Brain microvascular endothelial cell (primary cell): ENCODE measurements around the gene PIK3R6.

Source experiments
- DNase-seq: peaks from one replicate; pipeline ENCODE4 v3.0.0-alpha.2; 2020
- H3K27ac ChIP-seq: fragments of 250-450 bp; sonication (Bioruptor Pico); 2 replicates; pipeline ENCODE4 v1.5.1; 2020; ENCODE audit warnings: mild to moderate bottlenecking, moderate library complexity
- H3K27me3 ChIP-seq: fragments of 250-450 bp; sonication (Bioruptor Pico); replicated peaks from 2 replicates; pipeline ENCODE4 v1.5.1; 2020; ENCODE audit warnings: mild to moderate bottlenecking
- H3K36me3 ChIP-seq: fragments of 250-450 bp; sonication (Bioruptor Pico); replicated peaks from 2 replicates; pipeline ENCODE4 v1.5.1; 2020; ENCODE audit warnings: mild to moderate bottlenecking
- H3K4me3 ChIP-seq: 2 replicates; pipeline ENCODE4 v1.5.1; 2011; ENCODE audit warnings: low read depth, mild to moderate bottlenecking, control low read depth, low read length, moderate library complexity
- CTCF ChIP-seq: IDR thresholded peaks from 2 replicates; pipeline ENCODE4 v1.5.1; 2011; ENCODE audit warnings: low read depth, mild to moderate bottlenecking, moderate library complexity, low read length, control low read depth, inconsistent platforms; ENCODE audit errors: missing control alignments
- in situ Hi-C: cut with HindIII; loops from 2 replicates; pipeline ENCODE4 v1.10.0; 2017; ENCODE audit warnings: low sequenced_read_pairs, low pct_ligation_motif_present

Gene PIK3R6

DNA sequence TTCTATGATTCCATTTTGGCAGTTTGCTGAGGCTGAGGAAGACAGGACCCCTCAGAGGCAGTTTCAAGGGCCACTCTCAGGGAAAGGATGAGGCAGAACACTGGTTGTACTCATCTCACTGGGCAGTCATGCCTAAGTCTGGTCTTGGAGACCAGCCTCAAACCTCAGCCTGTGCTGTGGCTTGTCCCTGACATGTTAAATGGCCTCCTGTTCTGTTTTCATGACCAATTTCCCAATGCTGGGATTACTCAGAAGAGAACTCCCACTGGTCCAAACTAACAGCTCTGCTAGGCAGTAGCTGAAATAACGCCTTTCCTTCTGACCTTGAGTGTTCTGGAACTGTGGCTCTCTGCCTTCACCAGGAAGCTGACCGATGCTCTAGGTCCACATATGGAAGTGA, 100.7 kb downstream of the PIK3R6 start:
- TF ChIP-seq CTCF = no peak
- in situ Hi-C loops = no loop called here
- Histone ChIP-seq H3K27me3 (no peaks in the 10 kb centered on the region), H3K36me3 (no peaks in the 10 kb centered on the region), H3K4me3 (no peak overlapping the region), H3K27ac (no peak overlapping the region)
- no peak for DNase-seq

DNA sequence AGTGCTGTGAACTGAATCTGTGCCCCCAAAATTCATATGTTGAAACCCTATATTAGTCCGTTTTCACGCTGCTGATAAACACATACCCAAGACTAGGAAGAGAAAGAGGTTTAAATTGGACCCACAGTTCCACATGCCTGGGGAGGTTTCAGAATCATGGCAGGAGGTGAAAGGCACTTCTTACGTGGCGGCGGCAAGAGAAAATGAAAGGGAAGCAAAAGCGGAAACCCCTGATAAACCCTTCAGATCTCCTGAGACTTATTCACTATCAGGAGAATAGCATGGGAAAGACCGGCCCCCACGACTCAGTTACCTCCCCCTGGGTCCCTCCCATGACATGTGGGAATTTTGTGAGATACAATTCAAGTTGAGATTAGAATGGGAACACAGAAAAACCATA, 105.5 kb downstream of the PIK3R6 start:
- TF ChIP-seq CTCF = no peak
- in situ Hi-C loops = no loop called here
- DNase-seq = no peak

GRCh38 chr17:8758137-8758596, 109.3 kb downstream of the PIK3R6 start, which contains the start of gene SPDYE4:
Gene SPDYE4 (minus strand): TSS chr17:8758546. CDS start chr17:8758382, 164 bp downstream.
- no peaks in the 10 kb centered on the region for H3K27me3 ChIP-seq
- H3K36me3 ChIP-seq = no peaks in the 10 kb centered on the region
- TF ChIP-seq CTCF = no peak
- in situ Hi-C loops = no loop called here
- no peak within 1 kb of the TSS for H3K4me3 ChIP-seq
- DNase-seq = no peak
- no peak within 1 kb of the TSS for H3K27ac ChIP-seq

More for the DNA sequence above, 105.5 kb downstream of the PIK3R6 start:
- no peaks in the 10 kb centered on the region for H3K36me3 ChIP-seq
- no peak overlapping the region for H3K27ac ChIP-seq
- no peak overlapping the region for H3K4me3 ChIP-seq
- H3K27me3 ChIP-seq = no peaks in the 10 kb centered on the region

DNA sequence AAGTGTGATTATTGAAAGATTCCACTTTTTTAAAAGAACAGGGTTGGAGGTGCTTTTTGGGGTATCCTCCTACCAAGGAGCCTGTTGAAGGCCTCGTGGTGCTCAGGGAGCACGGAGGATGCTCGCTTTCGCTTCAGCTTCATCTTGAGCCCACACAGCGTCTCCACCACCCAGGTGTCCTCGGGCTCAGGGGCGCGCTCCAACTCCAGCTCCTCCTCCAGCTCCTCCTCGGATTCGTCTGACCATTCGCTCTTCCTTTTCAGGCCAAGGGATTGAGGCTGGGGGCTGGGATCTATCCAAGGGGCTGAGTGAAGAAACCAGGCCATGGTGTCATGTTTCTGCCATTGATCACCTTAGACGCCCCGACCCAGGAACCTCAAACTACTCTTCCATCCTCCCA, 110.3 kb downstream of the PIK3R6 start:
- no peak overlapping the region for H3K4me3 ChIP-seq
- H3K27me3 ChIP-seq = no peaks in the 10 kb centered on the region
- in situ Hi-C loops = no loop called here
- no peaks in the 10 kb centered on the region for H3K36me3 ChIP-seq
- no peak for DNase-seq
- TF ChIP-seq CTCF = no peak
- no peak overlapping the region for H3K27ac ChIP-seq

- H3K27me3 ChIP-seq = no peaks in the 10 kb centered on the region
- H3K4me3 ChIP-seq = no peak overlapping the region
- in situ Hi-C loops = no loop called here
- TF ChIP-seq CTCF = no peak
- no peaks in the 10 kb centered on the region for H3K36me3 ChIP-seq
- H3K27ac ChIP-seq = no peak overlapping the region
- DNase-seq = no peak
These were observed 111.8 kb downstream of the PIK3R6 start for GRCh38 chr17:8755590-8756255.

DNA sequence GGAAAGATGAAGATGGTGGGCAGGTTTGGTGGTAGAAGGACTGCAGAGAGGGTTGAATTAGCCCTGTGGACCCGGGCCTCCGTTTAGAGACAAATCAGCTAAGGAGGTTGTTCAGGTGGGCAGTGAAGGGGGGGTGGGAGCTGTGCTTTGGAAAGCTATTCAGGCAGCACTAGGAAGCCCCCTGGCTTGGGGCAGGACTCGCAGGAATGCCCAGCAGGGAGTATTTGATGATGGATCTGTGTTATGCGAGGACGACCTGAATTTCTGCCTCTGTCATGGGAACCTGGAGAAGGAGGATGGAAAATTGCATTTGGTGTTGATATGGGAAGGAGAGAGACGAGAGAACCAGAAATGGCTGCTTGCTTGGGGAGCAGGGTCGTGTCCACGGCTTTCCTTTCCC, 112.6 kb downstream of the PIK3R6 start:
- no peak for TF ChIP-seq CTCF
- Histone ChIP-seq H3K36me3 (no peaks in the 10 kb centered on the region), H3K27me3 (no peaks in the 10 kb centered on the region), H3K4me3 (no peak overlapping the region), H3K27ac (no peak overlapping the region)
- DNase-seq = no peak
- in situ Hi-C loops = no loop called here
